Stimulated activated CD8-positive, alpha-beta memory T cell treated with anti-CD3 and anti-CD28 coated beads, Interleukin-4, amount 100 ng/mL, for 1 hour (primary cell): ENCODE results near the gene ANKFN1.

Source experiments
- DNase-seq, 2 donors: peaks; one replicate each; pipeline ENCODE4 v3.0.0-alpha.2; 2020; ENCODE audit warnings: low read depth in 2 of 2, low spot score in 1 of 2

The ANKFN1 gene

DNA sequence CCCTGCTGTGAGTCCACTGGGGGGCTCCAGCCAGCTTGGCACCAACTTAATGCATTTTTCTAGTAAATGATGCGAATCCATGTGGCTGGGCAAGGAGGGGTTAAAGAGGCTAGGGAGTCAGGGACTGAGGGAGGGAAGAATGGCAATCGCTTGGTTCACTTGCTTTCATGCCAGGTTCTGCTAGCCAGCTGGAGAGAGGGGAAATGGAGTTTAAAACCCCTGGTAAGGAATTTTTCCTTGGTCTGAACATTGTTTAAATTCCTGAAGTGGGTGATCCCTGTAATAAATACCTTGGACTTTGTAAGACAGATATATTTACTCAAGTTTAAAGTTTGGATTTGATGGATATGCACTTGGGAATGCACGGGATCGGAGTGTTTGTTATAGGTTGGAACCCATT, 22.8 kb downstream of the ANKFN1 start:
- no peak for DNase-seq

DNA sequence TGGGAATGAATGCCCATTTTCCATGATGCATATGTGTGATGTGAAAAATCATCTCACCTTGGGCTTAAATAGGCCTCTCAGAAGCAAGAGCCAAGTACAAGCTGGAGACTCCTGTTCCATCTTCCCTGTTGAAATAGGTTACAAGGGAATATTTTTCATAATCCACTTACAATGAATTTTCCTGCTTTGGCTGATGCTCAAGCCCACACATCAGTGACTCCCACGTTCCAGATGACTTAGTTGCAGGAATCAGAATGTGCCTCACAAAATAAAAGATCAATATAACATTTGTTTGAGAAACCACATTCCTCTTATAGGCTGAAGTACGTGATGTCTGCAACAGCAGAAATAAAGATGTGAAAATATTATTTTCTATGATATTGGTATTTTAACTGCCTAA, 24.1 kb downstream of the ANKFN1 start:
- no peak for DNase-seq

DNA sequence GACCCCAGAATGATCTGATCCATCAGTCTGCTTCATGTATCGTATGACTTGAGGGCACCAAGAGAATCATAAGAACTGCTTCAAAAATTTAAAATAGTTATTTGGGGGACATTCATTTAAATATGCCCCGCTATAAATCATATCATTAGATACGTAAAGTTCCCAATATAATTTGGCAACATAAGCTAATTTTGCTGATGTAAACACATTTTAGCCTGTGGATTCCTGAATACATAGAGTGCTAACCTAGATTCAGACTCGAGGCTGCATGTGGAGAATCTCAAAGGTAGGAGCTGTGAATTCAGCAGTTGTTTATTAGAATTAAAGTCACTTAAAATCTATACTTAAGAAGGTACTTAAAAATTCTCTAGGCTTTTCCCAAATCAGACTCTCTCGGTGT, 24.9 kb downstream of the ANKFN1 start:
- DNase-seq = no peak

DNA sequence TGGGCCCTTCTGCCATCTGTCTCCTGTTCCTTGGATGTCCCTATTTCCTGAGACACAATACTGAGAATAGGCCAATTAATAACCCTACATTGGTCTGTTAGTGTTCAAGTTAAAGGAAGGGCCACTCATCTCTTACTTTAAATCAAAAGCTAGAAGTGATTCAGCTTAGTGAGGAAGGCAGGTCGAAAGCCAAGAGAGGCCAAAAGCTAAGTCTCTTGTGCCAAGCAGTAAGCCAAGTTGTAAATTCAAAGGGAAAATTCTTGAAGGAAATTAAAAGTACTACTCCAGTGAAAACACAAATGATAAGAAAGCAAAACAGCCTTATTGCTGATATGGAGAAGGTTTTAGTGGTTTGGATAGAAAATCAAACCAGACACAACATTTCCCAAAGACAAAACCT, 28.8 kb downstream of the ANKFN1 start:
- no peak for DNase-seq

DNA sequence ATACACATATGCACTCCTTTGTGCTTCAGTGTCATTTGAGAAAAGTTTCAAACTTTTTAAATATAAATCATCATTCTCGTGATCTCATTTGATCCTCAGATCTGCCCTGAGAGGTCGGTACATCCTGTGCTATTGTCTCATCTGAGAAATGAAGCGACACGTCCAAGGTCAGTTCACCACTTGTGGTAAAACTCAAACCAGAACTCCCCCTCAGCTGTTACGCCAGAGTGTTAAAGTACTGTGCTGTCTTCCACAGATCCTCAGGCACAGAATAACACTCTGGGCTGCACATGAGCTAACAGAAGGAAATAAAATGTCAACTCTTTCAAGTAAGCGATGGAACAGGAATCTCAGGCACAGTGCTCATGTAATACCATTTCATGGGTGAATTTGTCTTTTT, 31.4 kb downstream of the ANKFN1 start:
- no peak for DNase-seq

DNA sequence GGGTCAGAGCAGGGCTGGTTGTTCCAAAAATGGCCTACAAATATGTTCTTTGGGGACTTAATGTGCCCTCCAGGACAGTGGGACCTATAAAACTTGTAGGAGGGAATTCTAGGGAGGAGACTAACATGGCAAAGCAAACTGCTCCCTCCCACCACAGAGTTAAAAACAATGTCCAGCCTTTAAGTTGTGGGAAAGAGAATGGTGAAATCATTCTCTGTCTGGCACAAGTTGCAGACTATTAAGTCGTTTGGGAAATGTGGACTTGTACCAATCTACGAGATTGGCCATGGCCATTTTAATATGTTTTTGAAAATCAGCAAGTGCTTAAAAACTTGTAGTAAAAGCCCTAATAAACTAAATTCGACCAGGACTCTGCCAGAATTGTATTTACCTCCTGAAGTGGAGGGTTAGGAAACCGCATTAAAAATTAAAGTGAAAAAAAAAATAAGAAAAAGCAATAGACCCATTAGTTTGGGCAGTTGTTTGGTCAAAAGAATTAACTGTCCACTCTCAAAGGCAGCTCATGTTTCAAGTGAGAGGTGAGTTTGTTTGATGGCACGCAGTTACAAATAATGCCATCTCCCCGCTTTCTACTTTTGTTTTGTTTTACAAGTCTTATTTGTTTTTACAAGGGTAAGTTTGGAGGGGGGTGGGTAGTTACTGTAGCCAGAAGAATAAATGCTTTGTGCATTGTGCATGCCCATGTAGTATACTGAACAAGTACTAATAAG, 32.4 kb downstream of the ANKFN1 start:
- no peak for DNase-seq

DNA sequence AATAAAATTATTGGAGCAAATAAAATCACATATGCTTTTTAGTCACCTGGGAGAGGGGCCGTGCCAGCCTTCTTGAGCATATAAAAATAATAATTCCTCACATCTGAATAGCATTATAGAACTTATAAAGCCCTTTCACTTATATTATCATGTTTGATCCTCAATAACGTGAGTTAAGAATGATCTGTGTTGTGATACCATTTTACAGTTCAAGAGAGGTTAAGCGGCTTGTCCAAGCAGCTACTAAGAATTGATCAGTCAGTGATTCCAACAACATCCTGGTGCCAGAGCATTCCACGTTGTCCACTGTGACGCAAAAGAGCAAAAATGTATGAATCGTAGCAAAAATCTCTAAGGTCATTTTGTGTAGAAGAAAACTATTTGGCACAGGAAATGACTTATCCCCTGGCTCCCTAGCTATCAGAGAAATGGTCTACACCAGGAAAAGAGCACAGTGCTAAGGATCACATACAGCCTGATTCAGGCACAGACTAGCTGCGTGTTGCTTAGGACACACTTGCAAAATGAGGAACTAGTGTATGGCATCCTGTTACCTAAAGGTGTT, 33.0 kb downstream of the ANKFN1 start:
- DNase-seq = no peak

DNA sequence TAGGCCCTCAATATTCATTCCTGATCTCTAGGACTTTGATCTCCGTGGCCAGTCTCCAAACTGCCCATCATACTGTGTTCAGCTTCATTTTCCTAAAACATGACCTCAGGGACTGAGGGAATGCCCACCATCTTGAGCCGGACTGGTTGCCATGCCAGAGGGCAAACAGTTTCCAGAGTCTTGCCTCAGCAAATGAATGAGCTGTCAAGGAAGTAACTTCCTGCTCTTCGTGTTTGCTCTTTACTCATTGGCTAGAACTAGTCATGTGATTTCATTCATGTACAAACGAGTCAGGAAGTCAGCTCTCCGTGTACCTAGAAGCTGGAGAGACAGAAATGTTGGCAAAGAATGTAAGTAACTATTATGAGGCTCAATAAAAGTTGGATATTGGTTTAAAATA, 50.2 kb downstream of the ANKFN1 start:
- DNase-seq = no peak

DNA sequence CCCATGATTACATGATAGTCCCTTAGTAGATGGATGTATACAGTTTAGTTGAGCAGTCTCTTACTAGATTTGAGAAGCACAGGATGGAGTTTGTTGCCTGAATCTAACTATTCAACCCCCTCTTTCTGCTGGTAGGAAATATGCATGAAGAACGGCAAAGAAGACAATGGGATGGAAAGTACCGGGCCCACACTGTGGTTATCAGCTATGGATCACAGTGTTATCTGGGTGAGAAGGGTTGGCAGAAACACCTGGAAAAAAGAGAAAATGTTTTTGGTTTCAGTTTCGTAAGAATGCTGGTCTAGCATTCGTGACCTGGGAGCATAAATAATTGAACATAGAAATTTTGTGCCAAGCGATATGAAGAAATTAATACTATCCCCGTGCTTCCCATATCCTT, 53.1 kb downstream of the ANKFN1 start:
- DNase-seq = no peak

DNA sequence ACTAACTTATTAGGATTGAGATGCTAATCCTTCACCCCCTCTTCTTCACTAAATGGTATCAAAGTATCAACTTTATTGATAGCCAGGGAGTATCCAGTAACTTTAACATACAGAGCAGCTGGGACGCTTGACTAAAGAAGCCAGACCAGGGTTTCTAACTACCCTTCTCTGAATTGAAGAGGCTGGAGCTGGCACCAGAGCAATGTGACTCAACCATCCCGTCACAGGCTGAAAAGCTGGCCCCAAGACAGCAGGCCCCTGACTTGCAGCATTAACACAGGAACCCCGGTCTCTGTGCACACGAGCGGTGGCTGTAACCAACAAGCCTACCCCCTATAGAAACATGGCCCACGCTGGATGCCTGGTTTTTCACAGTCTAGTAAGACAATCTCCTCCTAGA, 59.8 kb downstream of the ANKFN1 start:
- no peak for DNase-seq

DNA sequence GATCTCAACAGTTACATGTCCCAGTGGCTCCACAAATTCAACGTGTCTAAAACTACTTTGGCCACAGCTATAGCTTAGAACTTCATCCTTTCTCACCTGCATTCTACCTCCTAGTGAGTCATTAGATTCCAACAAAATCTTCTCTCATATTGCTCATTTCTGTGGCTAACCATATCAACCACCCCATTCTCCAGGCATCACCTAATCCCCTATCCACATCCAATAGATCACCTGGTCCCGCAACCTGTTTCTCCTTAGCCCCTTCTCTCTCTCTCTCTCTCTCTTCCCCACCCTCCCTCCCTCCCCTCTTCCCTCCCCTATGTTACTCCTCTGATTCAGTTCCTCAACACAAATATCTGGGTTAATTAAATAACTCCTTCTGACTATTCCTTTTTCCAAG, 64.6 kb downstream of the ANKFN1 start:
- no peak for DNase-seq

DNA sequence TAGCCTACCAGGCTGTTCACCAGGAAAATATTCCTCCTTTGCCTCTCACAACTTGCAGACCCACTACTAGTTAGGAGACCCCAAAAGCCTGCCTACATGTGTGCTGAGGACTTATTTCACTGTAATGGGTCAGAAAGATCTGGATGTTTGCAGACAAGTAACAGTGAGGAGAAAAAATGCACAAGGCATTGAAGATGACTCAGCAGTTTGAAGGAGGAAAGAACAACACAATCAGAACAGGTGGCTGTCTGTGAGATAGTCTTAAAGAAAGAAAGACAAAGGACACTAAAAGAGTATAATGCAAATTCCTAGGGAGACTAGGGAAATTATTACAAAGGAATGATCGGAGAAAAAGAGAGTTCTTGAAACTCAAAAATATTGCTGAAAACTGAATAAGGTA, 69.0 kb downstream of the ANKFN1 start:
- no peak for DNase-seq

DNA sequence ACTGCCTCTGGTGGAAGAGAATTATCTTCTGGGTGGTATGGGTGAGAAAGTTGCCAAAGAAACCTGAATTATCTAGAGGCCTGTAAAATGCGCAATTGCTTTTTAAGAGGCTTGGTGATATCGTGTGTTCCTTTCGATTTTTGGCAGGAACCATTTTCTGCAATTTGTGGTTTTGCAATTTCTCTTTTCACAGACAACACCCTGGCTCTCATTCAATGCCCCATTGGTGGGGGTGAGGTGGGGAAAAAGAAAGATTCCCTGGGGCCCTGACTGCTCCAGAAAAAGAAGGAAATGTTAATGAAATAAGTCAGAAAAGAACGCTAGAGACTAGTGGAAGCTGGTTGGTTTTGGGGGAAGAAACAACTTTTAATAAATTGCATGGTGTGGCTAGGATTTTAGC, 77.4 kb downstream of the ANKFN1 start:
- no peak for DNase-seq

DNA sequence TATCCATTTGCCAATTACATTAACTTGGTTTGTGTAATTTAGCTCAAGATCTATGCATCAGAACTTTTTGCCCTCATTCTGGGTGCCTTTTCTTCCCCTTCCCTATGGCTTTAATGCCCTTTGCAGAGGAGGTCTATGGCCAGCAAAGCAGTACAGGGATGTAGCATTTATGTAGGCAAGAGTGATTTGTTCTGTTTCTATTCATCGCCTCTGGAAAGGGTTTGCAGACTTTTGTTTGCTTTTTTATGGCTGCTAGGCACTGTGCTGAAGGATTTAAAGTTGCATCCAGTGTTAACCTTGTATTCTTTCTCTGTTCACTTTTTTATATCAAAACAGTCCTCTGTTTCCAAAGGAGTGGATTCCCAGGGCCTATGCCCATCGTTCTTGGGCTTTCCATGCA, 78.0 kb downstream of the ANKFN1 start:
- DNase-seq = no peak

DNA sequence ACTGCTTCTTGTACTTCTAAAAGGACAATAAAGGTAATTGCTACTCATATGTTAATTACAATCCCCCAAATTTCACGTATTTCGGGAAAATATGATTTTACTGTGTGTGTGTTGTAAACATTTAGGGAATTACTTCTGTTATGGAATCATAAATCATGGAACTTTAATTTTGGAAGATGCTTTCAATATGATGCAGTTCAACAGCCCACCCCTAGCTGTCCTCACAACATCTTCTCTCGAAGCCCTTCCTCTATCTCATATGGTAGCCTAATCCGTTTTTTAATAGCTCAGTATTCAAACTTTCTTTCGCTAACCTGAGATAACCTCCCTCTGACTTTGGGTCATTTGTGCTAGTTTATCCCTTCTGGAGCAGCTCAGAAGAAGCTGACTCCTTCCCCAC, 78.4 kb downstream of the ANKFN1 start:
- DNase-seq = no peak

DNA sequence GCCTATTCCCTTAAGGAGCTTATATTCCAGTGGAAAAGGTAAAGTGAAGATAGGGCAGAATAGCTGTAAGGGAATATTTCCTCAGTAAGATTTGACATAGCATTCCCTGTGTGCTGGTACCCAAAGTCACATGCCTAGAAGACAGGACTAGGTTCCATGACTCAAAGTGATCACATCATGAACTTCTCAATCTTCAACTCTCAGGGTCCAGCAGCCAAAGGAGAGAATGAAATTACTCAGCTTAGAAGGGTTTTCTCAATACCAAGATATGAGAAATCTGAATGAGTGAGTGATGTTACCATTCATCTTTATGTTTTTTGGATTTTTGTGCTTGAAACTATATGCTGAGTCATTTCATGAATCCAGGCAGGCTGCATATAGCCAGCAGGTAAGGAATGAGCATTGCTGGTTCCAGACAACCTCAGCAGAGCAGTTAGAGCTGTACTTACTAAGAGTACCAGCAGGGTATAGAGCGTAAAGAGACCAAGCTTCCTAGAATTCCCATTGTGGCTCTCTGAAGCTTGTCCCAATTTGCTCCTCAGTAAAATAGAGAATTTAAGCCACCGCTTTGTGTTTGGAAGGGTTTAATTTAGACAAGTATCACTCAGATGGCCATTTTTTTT, 91.1 kb downstream of the ANKFN1 start:
- DNase-seq = no peak

DNA sequence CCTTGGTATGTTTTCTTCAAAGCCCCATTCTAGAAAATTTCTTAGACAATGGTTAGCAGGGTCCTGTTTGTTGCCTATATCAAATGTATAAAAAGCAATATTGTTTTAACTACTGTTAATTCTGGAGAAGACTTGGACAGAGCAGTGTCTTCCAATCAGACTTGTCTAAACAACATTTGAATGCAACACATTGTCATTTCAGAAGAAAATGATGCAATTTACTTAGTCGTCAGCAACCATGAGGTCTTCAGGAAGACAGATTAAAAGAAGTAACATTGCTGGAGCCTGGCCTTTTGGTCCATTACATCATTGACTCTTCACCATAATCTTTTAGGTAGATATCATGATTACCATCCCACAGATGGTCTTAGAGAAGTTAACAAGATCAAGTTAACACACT, 94.5 kb downstream of the ANKFN1 start:
- DNase-seq = no peak

DNA sequence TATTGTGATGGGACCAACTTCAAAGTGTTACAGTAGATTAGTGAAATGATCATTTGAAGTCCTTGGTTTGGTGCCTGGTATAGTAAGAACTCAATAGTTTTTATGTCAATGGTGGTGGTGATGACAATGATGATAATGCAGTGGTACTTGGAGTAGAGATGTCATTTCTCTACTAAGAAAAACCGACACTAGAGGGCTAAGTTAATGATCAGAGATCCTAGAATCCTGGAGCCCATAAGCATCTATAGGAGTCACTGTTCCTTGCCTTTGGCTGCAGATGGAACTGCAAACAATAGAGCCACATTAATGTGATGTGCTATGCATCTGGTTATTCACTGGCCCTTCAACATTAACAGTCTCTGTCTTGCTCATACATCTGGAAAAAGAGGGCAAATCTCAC, 103.8 kb downstream of the ANKFN1 start:
- no peak for DNase-seq

DNA sequence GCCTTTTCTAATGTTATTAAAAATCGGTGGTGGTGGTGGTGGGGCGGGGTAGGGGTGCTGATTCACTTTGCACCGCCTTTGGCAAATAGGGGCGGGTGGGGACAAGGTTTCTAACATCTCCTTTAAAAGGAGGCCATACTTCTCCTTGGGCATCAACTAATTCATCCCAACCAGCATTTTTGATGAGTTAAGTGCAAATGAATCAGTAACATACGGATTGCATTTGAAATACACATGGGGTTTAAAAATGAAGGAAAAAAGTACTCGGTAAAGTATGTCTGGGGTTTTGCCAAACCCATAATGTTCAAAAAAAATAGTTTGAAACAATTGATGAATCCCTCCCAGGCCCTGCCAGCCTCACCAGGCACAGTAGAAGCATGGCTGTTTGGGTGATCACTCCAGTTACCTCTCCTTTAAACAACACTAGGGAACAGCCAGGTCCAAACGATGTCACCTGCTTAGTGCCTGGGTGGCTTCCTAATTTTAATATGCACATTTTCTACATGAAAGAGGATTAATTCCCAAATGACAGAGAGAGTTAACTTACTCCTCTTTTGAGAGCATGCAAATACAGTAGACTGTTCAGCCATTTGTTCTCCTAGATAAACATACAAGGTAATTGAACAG, 107.2 kb downstream of the ANKFN1 start:
- DNase-seq = no peak

DNA sequence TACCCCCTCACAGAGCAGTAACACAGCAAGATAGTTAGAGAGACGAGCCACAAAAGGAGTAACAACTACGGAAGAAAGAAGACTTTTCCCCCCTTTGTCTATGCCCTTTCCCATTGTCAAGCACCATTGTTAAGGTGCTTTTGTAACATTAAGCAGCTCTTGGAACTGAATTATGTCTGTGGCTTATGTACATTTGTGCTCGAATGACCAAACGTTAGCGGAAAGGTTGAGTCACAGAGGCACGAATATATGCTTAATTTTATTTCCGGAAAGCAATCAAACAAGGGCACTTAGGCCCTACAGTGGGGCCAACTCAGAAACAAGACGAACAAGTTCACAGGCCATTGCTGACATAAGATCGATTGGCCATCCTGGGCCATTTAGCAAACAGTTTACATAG, 109.5 kb downstream of the ANKFN1 start:
- DNase-seq = no peak

DNA sequence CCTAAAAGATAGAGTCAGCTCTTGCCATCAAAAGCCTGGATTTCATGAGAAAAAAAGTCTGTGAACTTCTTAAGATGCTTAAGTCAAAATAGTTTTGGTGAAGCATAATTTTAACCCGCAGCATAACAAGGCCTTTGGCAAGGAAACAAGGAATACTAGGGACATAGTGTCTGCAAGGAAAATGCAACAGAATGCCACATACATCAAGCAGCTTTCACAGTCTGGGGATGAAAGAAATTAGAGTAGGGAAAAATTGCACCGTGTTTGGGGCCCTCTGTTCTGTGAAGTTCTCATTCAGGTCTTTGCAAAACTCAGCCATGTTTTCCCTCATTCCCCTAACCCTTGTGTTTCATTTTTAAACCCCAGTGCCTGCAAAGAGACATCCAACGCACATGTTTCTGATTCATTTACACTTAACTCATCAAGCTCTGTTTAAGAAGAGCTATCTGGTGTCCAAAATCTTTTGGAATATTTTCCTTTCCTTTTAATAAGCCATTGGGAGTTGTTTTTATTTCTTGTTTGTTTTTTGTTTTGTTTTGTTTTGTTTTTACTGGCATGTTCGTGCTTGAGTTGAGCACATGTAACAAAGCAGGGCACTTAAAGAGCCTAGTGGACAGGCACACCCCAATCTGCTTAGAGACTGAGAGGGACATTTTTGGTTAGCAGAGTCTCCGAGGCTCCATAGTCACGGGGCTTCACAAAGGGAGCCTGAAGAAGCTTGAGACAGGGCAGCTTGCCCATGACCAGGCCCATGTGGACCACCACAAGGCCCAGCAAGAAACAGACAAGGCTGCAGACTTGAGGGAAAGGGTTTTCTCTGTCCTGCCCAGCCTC, 116.5 kb downstream of the ANKFN1 start:
- no peak for DNase-seq

DNA sequence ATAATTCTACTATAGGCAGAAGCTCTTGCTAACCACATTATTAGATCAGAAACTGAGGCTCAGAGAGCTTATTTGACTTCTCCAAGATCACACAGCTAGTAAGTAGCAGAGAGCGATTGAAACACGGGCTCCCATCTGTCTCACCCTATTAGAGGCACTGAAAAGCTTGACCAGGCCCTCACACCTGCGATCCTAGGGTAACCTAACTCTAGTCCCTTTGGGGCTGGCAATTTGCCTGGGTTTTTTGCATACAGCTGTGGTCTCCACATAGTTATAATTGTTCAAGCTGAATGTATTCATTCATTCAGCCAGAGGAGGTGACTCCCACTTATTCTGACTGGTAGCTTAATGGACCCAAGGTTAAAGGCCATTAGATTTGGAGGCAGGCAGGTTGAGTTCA, 121.2 kb downstream of the ANKFN1 start:
- no peak for DNase-seq
